GM21390 (cell line): ENCODE data around the gene ROPN1.
"Not testable (repeated sequence)": the region's sequence is repeated elsewhere in the genome, so short reads cannot be mapped to it uniquely, and the experiment has no call there.

ENCODE experiments used
- ATAC-seq: cut with Tn5 transposase; IDR thresholded peaks from one replicate; pipeline ENCODE4 v1.9.1; 2021; ENCODE audit not compliant: unreplicated experiment

Gene ROPN1

DNA sequence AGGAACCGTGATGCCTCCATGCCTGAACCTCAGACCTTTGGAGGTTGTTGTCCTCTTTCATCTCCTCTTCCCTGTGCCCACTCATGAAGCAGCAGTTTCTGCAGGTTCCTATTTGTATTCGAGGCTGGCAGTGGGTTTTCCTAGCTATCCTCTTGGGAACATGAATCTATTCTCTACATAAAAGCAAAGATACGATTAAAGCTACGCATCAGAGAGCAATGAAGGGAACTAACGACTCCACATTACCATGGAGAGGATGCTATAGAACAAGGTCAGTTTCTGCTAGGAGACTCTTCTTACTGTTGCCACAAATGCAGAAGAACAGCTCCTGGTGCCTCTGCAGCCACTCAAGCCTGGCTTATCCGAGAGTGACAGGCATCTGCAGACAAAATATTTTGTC is 9.4 kb upstream of the ROPN1 start:
- ATAC-seq, result not testable (repeated sequence)

DNA sequence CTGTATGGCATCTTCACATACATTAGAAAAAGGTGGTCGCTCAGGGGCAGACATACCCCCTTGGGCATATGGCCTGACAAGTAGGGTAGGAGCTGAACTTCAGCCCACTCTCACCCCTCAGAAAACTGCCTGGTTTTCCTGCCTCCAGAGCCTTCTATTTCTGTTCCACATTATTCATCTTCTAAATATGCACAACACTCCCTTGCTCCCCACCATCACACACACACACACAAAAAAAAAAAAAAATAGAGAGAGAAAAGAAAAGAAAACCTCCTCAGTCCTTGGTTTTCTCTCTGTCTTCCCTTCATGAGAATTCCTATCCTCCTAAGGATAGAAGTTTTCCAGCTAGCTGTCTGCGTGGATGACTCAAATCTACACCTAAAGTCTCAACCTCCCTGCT is 5.6 kb upstream of the ROPN1 start:
- no peak for ATAC-seq

GRCh38 chr3:123993818-123994217 is 1.9 kb upstream of the ROPN1 start:
- no peak for ATAC-seq

GRCh38 chr3:123986427-123986826 is 5.5 kb downstream of the ROPN1 start:
- no peak for ATAC-seq

GRCh38 chr3:123984957-123985356 is 7.0 kb downstream of the ROPN1 start:
- no peak for ATAC-seq

DNA sequence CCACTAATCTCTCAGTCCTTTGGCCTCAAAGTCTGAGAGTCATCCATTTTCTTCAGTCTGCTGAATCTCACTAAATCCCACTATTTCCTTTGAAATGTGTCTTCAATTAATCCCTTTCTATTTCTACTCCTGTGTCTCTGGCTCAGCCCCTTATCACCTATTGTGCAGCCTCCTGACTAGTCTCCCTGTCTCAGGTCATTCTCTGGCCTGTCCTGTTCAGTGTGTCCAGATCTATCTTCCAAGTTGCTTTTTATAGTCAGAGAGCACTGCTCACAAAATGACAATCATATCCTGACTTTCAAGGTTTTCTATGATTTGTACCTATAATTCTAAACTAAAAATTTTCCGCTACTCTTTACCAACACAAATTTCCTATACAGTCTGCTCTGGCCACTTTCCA is 7.6 kb downstream of the ROPN1 start:
- ATAC-seq, result no peak

DNA sequence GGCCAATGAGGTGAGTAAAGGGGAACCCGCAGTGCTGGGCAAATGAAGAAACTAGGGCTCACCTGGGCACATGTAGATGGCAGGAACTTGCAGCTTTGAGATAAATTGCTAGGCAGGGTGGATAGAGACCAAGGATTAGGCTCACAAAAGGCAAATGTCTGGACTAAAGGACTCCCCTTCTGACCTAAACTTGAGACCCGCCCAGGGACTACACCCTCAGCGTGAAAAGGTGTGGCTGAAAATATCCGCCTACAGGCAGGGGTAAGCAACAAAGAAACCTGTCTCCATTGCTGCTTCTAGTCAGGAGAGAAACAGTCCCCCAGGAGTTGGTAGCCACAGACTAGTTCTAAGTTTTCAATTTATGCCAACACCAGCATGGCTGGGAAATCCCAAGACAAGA is 10.6 kb downstream of the ROPN1 start:
- ATAC-seq, result not testable (repeated sequence)

DNA sequence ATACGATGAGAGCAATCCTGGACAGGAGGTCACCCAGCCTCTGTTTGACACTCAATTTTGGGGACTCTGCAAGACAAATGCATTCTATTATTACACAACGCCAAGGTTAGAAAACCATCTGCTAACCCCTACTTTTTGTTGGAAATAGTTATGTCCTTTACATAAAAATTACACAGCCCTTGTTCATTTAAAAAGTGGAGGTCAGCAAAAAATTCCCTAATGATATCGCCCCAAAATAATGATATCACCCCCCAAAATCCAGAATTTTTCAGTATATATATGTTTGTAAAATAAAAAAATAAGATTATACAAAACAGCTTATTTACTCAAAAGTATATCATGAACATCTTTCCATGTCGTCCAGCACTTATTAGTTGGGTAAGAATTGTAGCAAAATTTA is 11.4 kb downstream of the ROPN1 start:
- ATAC-seq, result no peak

DNA sequence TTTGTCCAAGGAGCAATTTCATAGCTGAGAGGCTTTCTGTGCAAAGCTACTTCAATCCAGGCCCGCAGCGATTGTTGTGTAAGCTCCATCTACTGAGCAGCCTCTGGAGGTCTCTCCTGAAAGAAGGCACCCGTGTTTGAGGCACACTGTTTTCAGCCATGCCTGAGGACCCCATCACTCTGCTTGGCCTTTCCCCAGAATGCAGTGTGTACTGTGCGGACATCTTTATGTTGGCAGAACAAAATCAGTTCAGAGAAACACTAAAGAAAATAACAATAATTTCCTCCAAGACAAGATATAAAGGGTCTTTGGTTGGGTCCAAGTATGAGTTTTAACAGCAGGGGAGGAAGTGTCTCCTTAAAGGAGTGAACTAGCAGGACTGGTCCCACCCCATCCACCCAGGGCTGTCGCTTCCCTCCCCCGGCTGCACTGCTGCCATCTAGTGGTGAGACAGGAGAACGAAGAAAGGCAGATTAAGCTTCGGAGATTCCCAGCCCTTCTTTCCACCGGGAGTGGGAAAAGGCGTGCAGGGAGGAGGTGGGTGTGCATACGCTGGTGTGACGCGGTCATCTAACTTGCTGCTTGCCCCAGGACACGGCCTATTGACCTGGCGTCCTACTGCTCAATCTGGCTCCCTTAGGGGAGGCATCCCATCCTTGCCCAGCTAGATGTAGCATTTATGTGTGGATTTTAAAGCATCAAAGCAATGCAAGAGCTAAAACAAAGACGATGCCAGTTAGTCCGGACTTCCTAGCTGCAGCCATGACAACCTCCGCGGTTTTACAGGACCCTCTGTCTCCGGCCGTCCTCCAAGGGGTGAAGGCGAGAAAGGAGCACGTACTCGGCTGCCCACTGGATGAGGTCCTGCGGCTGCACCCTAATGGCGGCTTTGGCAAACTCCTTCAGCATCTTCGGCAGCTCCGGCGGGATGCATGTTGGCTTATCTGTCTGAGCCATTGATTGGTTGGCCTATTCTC is 12.1 kb downstream of the ROPN1 start:
- not testable (repeated sequence) for ATAC-seq

- ATAC-seq, result not testable (repeated sequence)
Measured at GRCh38 chr3:123976904-123977303, 15.0 kb downstream of the ROPN1 start.

GRCh38 chr3:123976181-123976898 is 15.6 kb downstream of the ROPN1 start:
- not testable (repeated sequence) for ATAC-seq

DNA sequence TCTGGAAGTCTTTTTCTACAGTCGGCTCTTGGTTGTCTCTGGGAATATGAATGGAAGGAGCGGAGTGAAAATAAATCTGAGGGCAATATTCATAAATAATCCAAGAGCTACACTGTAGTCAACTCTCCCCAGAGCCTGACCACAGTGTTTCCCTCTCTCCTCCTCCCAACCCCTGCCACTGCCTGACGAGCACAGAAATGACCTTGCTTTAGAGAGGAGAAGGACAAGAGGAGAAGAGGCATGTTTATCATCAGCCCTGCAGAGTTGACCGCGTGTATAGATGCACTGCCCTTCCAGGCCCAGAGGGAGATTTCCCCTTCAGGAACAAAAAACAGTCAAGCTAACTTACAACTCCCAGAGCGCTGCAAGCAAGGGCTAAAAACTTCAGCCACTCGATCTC is 16.9 kb downstream of the ROPN1 start:
- not testable (repeated sequence) for ATAC-seq

- no peak for ATAC-seq
Measured at GRCh38 chr3:123971406-123971805, 20.5 kb downstream of the ROPN1 start.

DNA sequence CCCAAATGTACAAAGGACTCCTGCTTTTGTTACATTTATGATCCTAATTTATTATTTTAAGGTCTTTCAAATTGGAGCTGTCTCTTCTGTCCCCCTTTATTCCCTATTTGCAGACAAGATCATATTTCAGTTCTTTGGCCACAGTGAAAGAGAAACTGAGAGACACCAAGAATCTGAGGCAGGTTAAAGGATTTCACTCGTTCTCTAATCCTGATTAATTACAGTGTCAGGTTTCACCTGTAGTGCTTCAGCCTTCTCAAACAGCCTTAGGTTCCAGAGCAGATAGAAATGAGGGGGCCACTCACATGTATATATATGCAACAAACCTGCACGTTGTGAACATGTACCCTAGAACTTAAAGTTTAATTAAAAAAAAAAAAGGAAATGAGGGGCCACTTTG is 24.7 kb downstream of the ROPN1 start:
- ATAC-seq, result not testable (repeated sequence)

DNA sequence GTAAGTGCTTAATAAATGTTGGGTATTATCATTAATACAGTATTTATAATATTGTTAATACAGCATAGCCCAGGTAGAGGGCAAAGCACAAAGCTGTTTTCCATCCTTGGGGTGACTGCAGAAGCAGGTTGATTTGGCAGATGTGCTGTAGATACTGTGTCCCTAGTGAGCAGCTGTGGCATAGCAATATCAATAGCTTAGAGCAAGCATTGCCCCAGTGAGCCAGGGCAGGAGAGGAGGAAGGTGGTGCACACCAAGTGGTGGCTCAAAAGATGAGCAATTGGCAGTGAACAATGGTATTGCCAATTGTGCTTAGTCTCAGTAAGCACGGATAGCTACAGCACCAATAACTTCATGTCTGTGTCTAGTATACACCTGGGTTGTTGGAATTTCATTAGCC is 25.1 kb downstream of the ROPN1 start:
- ATAC-seq, result not testable (repeated sequence)

DNA sequence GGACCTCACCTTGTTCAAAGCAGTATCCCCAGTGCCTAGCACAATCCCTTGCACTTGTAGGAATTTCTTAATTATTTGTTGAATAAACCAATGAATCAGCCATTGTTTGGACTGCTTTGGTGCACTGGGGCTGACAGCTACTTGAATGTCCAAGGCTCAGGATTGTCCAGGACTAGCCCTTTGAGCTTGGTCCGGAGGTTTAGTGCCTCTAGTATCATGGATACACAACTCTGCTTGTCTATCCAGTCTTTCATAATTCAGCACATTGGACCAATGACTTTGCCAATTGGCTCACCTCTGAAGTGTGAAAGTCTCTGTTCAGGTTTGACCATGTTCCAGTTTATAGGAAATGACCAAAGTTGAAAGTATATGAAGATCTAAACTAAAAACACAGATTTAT is 27.1 kb downstream of the ROPN1 start:
- ATAC-seq, result not testable (repeated sequence)

- ATAC-seq, result no peak
Measured at GRCh38 chr3:123961508-123961856, 30.4 kb downstream of the ROPN1 start.

DNA sequence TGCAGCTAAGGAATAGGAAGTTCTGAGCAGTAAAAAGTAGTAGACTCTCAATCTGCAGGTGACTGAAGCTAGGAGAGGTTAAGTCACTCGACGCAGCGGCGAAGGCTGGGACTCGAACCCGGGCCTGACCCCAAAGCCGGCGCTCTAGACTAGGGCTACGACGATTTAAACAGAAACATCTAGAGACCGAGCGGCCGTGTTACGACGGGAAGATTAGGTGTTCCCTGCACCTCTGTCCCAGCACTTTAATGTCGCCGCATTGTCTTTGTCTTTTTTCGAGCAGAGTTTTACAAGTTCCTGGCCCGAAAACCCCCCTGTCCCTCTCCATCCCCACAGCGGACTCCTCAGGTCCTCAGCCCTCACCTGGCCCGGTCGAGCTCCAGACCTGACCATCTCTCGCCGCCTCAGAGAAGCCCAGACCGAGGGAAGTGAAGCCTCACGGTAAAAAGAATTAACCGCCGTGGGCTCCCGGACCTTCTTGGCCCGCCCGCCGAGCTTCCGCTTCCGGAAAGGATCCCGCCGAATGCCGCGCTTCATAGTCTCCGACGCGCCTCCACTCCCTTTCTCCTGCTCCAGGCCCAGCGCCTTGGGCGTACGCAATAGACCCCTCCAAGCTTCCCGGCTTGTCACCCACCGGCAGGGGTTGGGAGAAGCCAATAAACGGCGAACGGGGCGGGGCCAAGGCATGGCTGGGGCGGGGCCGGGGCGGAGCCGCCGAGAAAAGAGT is 31.0 kb downstream of the ROPN1 start, which contains the start of gene CCDC14:
TSS of gene CCDC14 (minus strand) at position 449 of the 727 bp plus-strand sequence. CDS start at position 393, 56 bp downstream.
- peak; percentile 78 for ATAC-seq

- peak; percentile 94 for ATAC-seq
Measured at GRCh38 chr3:123953735-123954134, 38.2 kb downstream of the ROPN1 start.

GRCh38 chr3:123952844-123953520 is 38.9 kb downstream of the ROPN1 start:
- no peak for ATAC-seq
